Amniotic epithelial cell (primary cell): Measurements from ENCODE around the gene CHML.
A peak's percentile ranks its signal among the peaks of the same experiment; 100 is the strongest.

Experiments used
- DNase-seq: peaks from one replicate; pipeline ENCODE4 v3.0.0-alpha.2; 2010; ENCODE audit warnings: low read depth

CHML gene

DNA sequence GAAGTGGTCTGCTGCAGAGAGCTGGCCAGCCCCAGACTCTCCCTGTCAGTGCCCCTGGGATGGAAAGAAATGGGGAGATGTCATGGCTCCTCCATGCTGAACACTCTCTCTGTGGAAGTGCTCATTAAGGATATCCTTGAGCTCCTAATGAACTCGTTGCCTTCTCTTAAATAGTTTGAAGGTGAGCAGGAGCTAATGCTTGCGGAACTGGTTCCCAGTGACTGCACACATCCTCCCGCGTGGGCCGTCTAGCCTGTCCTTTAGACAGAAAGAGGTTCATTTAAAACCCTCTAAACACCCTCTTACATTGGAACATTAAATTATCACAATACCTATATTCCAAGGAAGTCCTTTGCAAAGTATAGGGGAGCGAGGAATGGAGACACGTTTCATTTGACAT lies 6.0 kb upstream of the CHML start:
- DNase-seq, result no peak

DNA sequence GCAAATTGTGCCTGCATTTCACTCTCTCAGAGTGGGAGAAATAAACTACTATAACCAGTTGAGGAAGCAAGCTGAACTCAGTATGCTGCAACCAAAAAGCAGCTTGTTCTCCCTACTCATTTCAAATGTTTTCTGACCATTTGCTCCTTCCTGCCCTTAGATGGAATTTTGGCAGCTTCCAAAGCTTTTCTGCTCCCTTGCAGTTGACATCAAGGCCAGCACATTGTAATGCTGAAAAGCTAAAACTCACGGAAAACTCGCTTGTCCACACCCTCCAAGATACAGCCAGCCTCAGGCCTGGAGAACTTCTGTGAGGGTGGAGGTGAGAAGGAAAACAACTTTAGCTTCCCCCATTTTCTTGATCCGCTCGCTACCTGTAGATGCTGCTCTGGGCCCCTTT lies 5.0 kb upstream of the CHML start:
- no peak for DNase-seq

DNA sequence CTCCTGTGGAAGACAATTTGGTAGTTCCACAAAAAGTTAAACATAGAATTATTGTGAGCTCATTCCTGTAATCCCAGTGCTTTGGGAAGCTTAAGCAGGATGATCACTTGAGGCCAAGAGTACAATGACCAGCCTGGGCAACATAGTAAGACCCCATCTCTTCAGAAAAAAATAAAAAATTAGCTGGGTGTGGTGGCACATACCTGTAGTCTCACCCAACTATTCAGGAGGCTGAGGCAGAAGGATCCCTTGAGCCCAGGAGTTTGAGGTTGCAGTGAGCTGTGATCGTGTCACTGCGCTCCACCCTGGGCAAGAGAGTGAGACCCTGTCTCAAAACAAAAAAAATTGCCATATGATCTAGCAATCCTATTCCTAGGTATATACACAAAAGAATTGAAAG lies 4.1 kb upstream of the CHML start:
- DNase-seq, result no peak

DNA sequence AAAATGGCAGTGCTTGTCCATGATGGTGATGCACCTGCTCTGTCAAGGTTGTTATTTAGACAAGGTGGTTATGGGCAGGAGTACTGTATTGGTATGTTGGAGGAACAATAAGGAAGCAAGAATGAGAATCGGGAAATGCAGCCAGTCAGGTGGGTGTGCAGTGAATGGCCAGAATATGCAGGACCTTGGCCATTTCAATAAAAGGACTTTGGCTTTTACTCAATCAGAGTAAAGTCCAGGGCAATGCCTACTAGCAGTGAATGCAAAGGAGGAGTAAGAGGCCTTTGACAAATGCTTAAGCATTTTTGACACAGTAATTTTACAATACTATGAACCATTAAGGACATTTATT lies 2.4 kb upstream of the CHML start:
- DNase-seq, result no peak

DNA sequence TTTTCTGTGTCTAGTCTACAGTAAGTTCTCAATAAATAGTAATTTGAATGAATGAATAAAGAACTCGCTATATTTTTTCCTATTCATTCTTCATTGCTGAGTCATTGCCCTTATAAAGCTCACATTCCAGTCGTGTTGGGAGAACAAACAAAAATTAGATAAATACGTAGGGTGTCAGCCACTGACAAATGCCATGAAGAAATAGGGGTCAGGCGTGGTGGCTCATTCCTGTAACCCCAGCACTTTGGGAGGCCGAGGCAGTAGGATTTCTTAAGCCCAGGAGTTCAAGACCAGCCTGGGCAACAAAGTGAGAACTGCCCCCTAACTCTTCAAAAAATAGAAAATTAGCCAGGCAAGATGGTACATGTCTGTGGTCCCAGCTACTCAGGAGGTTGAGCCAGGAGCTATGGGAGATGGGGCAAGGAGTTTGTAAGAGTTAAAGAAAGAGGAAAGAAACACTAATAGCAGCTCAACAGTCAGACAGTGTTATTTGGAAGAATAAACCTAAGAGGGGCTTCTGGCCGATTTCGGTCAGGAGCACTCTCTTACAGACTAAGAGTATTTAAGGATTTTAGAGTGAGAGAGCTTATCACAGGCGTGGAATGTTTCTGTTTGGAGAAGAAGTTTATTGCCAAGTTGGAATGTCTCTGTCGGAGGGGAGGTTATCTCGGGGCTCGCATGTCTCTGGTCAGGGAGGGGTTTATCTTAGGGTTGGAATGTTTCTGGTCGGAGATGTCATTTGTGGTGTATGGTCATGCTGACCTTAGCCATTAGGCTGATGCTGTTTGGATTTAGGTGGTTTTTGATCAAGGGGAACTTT lies 1.8 kb upstream of the CHML start:
- DNase-seq, result peak; percentile 79

DNA sequence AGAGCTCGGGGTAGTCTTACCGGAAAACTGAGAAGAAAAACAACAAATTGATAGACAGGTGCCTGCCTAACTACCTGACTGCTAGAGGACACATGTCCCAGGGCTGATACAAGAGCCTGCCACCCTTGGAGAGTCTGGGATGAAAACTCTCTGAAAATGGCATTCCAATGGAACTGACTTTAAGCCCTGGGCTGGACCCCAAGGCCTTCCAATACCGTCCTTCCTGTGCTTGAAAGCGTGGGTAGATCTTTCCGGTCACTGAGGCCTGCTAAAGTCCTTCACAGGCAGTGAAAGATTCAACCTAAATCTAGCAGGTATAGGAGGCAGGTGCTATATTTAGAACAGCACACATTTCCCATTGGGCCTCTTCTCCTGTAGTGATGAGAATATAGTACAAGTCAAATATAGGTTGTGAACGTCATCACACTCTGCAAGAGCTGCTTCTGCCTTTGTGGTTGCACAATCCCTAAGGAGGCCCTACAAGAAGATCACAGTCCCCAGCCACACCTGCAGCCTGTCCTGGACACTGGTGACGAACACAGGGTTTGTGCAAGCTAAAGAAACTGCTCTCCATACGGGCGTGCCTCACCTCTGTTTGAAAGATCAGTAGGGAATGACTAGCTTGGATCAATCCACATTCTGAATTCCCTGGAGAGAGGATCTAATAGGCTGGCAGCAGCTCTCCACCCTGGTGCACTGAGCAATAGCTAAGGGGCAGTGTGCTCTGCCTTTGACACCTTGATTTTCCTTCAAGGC lies 876 bp upstream of the CHML start:
- peak; percentile 26 for DNase-seq

DNA sequence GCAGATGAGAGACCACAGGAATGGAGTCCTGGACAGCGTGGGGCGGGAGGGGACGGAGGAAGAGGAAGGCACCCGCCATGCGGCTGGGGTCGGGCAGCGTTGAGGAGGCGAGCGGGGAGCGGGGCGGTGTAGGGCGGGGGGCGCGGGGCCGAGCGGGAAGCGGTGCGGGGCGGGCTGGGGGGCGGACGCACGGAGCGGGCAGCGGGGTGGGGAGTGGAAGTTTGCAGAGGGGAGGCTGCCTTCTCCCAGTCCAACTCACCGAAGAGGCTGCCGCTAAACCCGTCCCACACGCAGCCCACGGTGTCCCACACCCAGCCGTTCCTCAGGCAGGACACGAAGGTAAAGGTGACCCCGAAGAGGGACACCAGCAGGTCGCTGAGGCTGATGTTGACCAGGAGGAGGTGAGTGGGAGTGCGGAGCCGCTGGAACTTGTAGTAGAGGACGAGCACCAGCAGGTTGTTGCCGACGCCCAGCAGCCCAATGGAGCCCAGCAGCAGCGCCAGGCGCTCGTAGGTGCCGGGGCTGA lies 483 bp downstream of the CHML start:
- peak; percentile 28 for DNase-seq

DNA sequence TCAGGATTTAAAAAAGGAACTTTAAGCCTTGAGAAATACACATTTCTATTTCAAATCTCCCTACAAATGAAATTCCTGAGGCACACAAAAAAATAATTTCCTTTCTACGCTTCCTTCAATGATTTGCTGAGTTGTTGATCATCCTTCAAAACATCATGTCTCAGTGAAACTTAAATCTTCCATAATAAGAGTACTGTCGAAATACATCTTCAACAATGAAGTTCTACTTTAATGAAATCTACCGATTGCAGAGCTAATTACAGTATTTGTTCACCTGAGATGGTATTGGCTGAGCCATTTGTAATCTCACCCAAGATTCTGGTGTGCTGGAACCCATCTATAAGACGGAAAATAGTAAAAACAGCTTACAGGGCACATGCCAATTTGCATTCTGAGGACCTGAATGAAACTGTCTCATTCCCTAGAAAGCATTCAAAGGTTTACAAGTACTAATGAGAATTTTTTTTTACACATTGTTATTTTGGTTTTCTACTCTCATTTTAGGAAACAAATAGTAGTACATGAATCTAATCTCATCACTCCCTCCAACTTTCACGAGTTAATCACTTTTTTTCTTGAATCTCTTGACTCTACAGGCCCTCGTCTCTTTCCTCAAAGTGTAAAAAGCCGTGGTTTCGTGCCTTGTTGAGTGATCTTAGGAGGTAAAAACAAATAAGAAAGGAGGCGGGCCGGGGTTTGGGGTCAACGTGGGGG lies 1.1 kb downstream of the CHML start:
- DNase-seq, result peak; percentile 12

DNA sequence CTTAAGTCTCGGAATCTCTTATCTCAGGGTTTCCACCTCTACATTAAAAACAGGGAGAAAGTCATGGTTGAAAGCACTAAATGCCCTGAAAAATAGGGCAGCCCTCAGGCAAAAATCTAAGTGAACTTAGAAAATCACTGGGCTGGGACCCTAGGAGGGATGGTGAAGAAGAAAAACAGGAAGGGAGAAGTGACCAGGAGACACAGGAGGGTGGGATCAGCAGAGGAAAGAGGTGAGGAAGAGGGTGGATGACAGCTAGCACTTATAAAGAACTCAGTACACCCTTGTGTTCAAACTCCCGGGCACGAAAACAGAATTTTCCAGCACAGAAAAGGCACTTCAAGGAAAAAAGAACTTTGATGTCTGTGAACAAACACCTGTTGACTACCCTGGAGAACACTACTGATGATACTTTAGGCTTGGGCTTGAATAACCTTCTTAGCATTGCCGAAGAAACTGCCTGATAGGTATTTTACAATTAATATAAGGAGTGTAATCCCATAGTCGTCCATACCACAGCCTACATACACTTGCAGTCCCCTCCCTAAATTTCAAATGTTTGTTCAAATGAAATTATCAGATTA lies 2.0 kb downstream of the CHML start:
- no peak for DNase-seq

DNA sequence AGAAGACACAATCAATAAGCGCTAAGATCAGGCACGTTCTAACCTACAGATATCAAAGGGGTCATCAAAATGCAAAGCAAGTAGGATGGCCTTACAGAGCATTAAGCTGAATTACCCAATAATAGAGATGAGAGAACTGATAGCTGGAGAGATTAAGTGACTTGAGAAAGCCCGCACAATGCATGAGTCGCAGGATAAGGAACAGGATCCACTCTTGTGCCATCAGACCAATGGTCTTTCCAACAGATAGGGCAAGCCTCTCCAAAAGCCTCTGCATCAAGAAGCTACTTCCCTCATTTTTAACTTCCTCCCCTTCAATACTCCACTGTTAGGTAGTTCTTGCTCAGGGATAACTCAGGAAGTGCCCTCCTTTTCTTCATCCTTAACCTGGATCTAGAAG lies 2.6 kb downstream of the CHML start:
- DNase-seq, result peak; percentile 40

DNA sequence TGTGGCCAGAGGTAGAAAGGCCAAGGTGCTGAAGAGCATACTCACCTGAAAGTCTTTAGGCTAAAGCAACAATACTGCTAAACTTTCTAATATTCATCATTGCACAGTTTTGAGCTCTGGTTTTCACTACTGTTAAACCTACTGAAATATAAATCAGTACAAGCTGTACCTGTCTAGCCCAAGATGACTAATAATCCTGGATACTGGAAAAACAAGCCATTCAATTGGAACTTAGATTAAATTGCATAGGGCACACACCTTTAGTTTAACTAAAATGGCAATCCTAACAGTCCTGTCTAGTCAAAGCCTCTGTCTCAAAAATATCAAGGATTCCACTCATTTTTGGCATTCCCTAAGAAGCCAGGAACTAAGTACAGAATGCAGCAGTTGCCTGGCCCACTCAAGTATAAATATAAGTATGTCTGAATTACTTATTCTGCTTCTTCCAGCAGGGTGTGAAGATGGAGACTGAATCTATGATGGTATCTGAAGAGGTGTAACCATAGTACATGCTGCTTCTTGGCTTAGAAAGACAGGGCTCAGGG lies 3.1 kb downstream of the CHML start:
- DNase-seq, result peak; percentile 14

DNA sequence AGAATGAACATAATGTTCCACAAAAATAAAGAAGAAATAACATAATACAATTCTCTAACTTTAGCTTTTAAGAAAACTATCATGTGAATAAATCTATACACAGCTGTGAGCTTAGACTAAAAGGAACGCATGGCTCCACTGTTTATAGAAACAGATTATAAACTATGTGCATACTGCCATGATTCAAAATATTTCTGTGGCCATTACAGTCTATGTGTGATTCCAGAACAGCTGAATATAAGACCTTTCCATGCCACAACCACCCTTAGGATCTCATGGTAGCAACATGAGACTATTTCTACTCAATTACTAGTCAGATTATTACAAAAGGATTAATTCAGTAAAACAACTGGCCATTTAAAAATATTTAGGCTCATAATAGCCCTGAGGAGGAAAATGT lies 3.9 kb downstream of the CHML start:
- no peak for DNase-seq

DNA sequence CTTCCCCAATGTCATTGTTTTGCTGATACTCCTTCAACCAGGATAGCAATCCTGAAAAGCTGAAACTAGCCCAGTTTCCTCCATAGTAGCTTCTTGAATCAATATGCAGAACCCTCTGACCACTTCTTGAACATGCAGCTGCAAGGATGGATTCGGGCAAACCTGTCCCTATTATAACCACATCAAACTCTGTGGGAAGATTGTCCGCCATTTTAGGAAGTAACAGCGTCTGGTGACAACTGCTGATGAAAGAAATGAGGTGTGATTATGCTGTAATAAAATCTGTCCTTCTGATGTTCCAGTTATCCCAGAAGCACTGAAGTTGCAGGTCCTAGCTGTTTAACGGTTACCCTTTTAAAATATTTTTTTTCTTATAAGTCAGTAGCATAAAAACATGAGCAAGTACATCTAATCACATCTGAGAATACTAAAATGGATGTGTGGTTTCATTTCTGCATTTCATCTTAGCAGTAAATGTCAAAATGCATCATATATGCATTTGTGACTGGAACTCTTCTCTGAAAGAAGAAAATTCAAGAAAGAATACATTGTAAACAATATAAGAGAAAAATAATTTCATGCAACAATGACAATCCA lies 4.5 kb downstream of the CHML start:
- DNase-seq, result no peak

DNA sequence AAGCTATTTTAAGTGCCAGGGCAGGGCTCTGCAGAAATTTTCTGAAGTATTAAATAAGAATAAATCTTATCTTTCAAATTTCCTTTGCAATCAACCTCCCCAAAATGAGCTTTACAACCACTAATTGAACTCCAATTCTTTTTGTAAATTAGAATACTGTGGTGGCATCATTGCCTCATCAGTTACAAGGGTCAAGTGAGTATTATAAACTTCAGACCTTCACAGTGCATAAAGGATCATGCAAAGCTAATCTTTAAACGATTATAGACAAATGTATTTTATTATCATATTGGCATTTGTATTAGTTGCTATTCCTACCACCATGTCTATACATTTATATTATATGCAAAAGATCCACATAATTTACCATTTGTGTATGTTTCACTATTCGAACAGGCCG lies 7.2 kb downstream of the CHML start:
- DNase-seq, result no peak

DNA sequence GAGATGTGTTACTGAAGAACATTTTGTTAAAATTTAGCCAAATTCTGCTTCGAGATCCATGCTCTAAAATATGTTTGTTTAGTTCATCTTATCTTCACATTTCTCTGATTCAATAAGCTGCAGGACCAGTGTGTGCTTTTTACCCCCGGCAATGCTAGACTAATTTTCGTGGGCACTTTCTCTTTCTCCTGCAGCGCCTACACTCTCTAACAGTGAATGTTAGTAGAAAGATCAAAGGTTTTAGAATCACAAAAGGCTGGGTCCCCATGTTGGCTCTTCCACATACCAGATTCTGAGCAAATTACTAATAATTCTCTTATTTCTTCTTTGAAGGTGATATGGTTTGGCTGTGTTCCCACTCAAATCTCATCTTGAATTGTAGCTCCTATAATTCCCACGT lies 8.5 kb downstream of the CHML start:
- DNase-seq, result no peak

DNA sequence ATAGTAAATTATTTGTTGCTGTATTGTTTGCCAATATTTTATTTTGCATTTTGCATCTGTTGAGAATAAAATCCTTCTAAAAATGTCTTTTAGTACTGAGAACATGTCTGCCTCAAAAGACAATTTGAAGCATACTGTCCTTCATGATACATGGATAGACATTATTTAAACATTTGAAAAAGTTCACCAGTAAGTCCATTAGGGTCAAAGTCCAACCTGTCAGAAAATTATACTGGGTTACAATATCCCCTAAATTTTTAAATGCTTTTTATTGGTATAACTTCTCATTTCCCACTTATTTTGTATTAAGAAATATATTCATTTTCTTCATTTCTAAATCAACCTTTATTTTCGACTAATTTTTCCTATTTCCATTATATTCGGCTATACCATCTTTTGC lies 9.3 kb downstream of the CHML start:
- DNase-seq, result no peak

DNA sequence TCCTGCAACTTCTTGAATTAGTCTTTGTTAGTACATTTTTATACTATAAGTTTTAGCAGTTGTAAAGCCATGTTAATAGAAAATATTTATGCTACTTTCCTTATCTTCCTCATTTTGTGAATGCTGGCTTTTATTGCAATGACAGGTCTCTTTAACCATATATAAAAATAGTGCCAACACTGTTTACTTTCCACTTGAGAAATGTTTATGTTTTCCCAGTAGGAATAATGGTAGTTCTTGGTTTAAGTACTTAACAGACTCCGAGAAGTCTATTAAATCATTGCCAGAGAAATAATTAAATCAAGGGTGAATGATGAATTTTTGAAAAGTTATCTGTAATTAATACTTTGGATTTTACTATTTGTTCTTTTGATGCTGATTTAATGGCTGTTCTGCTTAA lies 9.7 kb downstream of the CHML start:
- DNase-seq, result no peak

DNA sequence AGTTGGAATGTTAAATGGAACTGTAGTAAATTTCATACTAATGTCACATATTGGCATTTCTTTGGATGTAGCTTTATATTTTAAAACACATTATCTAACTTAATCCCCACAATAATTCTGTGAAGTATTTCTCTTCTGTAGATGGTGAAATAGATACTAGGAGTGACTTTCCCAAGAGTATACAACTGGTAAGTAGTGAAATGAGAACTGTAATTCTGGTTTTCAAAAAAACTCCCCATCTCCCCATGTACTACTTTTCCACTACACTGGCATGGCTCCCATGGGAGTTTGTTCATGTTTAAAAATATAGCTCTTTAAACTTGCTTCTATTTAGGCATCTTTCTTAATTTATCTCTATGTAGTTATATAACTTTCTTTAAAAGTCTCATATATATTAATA lies 10.2 kb downstream of the CHML start:
- no peak for DNase-seq

DNA sequence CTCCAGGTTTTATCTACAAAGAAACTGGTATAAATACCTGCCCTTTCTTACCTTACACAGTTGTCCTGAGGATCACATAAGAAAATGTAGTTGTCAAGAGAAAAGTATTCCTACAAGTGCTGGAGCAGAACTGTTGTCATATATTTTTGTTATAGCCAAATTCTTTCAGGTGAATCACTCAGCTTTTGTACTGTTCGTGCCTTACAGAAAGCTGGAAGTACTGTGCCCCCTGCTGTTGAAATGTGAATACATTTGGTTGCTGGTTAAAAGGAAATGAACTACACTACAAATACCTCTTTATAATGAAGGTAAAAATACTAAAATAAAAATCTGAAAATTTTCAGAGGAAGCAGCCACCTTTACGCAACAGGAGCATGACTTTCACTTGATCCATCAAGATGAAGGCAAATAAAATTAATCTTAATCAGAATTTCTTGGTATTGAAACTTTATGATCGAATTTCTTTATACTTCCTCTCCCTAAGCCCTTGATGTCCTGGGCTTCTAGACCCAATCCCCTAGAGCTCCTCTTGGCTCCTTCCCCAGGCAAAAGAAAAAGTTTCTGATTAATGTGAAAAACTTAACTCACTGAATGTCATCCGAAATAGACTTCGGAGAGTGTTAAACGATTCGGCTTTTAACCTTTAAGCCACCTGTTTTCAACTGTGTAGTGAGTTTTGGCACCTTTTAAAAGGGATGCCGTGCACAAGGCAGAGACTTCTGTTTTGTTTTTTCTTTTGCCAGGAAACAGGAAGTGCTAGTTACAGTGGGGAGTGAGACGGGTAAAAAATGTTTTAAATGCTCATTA lies 12.5 kb downstream of the CHML start:
- DNase-seq, result peak; percentile 76

DNA sequence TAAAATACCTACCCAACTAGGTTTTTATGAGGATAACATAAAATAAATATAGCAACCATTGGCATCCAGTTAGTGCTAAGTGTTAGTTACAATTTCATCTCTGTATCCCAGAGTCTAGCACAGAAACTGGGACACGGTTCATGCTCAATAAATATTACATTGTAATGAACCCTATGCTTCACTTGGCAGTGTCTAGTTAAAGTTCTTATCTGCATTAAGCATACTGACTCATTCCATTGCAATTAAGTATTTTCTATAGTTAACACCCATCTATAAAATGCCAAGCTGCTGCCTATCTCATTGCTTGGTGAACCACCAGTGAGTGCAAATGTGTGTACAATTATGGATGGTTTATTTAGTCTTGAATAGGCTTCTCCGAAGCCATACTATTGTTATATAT lies 15.2 kb downstream of the CHML start:
- DNase-seq, result no peak

DNA sequence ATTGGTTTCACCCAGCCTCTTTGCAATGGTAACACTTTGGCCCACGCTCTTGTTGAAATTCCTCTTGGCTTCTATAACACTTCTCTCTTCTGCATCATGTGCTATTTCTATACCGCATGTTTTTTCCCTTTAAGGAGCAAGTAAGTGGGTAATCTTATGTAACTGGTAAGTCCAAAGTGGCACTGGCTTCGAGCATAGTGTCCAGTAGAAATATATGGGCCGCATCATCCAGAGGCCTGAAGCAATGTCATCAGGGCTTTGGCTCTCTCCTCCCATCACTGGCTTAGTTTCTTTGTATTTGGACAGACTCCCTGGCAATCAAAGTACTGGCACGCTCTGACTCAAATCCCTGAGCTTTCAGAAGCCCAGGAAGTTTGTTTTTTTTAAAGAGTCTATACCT lies 17.5 kb downstream of the CHML start:
- no peak for DNase-seq
